Keratinocyte (primary cell): ENCODE data around the gene PRR4. TPM values are rescaled to one million over a fixed set of nuclear protein-coding genes. Genes with fewer than 3 reads are reported as not detected.

Experiments used
- DNase-seq: peaks from one replicate; pipeline ENCODE4 v3.0.0-alpha.2; 2011; ENCODE audit warnings: low read depth, missing footprints, low spot score
- FAIRE-seq: peaks from 2 replicates; lab custom pipeline; 2011; peaks lifted over from hg19 to GRCh38; lab: Jason Lieb, UNC
- H2AFZ ChIP-seq: 2 replicates; pipeline ENCODE4 v1.6.0; 2012; ENCODE audit warnings: low read length, control low read depth, inconsistent platforms; ENCODE audit not compliant: control insufficient read depth
- H3K27ac ChIP-seq: 2 replicates; pipeline ENCODE4 v1.5.1; 2011; ENCODE audit warnings: low read length; ENCODE audit not compliant: control insufficient read depth, insufficient read depth
- H3K27me3 ChIP-seq: 3 replicates; pipeline ENCODE4 v1.6.0; 2011; ENCODE audit warnings: low read length; ENCODE audit not compliant: control insufficient read depth, insufficient read depth; ENCODE audit errors: extremely low read depth
- H3K36me3 ChIP-seq, 2 experiments: 2 replicates in 1 of 2; 3 replicates in 1 of 2; pipeline ENCODE4 v1.5.1; 2011; ENCODE audit warnings: low read length in 2 of 2, mild to moderate bottlenecking in 1 of 2; ENCODE audit not compliant: control insufficient read depth in 2 of 2, insufficient read depth in 2 of 2; ENCODE audit errors: extremely low read depth in 1 of 2
- H3K4me1 ChIP-seq: 3 replicates; pipeline ENCODE4 v1.5.1; 2011; ENCODE audit warnings: low read length; ENCODE audit not compliant: control insufficient read depth, insufficient read depth; ENCODE audit errors: extremely low read depth
- H3K4me2 ChIP-seq: 3 replicates; pipeline ENCODE4 v1.6.0; 2011; ENCODE audit warnings: low read depth, low read length; ENCODE audit not compliant: control insufficient read depth, insufficient read depth; ENCODE audit errors: extremely low read depth
- H3K4me3 ChIP-seq, 3 experiments: fragments of 200-600 bp in 1 of 3; sonication (generic) in 1 of 3; 2 replicates in 2 of 3; 3 replicates in 1 of 3; pipeline ENCODE4 v1.5.1; 2011 to 2016; ENCODE audit warnings: low read length in 3 of 3, mild to moderate bottlenecking in 3 of 3, control low read depth in 2 of 3, inconsistent platforms in 1 of 3, low read depth in 1 of 3, mixed read lengths in 1 of 3, mixed run types in 1 of 3, moderate library complexity in 1 of 3; ENCODE audit not compliant: control insufficient read depth in 2 of 3, insufficient read depth in 2 of 3; ENCODE audit errors: extremely low read depth in 1 of 3
- H3K79me2 ChIP-seq: 2 replicates; pipeline ENCODE4 v1.6.0; 2012; ENCODE audit warnings: low read length; ENCODE audit not compliant: control insufficient read depth, insufficient read depth
- H3K9ac ChIP-seq: 3 replicates; pipeline ENCODE4 v1.6.0; 2011; ENCODE audit warnings: low read length; ENCODE audit not compliant: control insufficient read depth, insufficient read depth; ENCODE audit errors: extremely low read depth
- H3K9me1 ChIP-seq: 3 replicates; pipeline ENCODE4 v1.6.0; 2011; ENCODE audit warnings: low read length; ENCODE audit not compliant: control insufficient read depth, insufficient read depth; ENCODE audit errors: extremely low read depth
- H3K9me3 ChIP-seq: 2 replicates; pipeline ENCODE4 v1.5.1; 2012; ENCODE audit warnings: low read depth, low read length; ENCODE audit not compliant: control insufficient read depth
- H4K20me1 ChIP-seq: 3 replicates; pipeline ENCODE4 v1.6.0; 2011; ENCODE audit warnings: low read length; ENCODE audit not compliant: control insufficient read depth, insufficient read depth; ENCODE audit errors: extremely low read depth
- EZH2 ChIP-seq: IDR thresholded peaks from one replicate; pipeline ENCODE4 v1.6.1; 2012; ENCODE audit warnings: inconsistent platforms, mild to moderate bottlenecking, low read length, moderate library complexity
- dilution Hi-C: fragments of 300-500 bp; cut with MboI; formaldehyde crosslinking; loops from one replicate; pipeline ENCODE4 v1.7.0; 2020; ENCODE audit warnings: low sequenced_read_pairs; ENCODE audit not compliant: extremely low pct_ligation_motif_present
- polyA plus RNA-seq, 5 experiments: library from polyadenylated mRNA; depleted of rRNA in 3 of 5; stranded (reverse) in 3 of 5; stranded (forward) in 1 of 5; unstranded in 1 of 5; fragments of >200 nt; gene quantifications; 1 replicate in 1 of 5; 2 replicates in 3 of 5; 3 replicates in 1 of 5; pipeline versions ENCODE4 v1.2.1 to v1.2.3, GENCODE V29; 2011 to 2012; ENCODE audit warnings: missing spikeins in 2 of 5, low read depth in 1 of 5, low replicate concordance in 1 of 5
- TF ChIP-seq, protein P1 (sequence below), 3 experiments: IDR thresholded peaks in 1 of 3; conservative IDR thresholded peaks in 1 of 3; optimal IDR thresholded peaks in 1 of 3; 2 replicates in 2 of 3; 3 replicates in 1 of 3; pipeline versions ENCODE3 to v1.5.1; 2011; ENCODE audit warnings: low read length in 3 of 3, mild to moderate bottlenecking in 3 of 3, moderate library complexity in 2 of 3, control low read depth in 1 of 3, inconsistent platforms in 1 of 3; ENCODE audit not compliant: insufficient read depth in 2 of 3; ENCODE audit errors: extremely low read depth in 1 of 3

Gene PRR4
- polyA plus RNA-seq, 1 donor (not counting 4 experiments of a cell fraction or from before 2014, with no cell fraction given): 4.0 TPM

DNA sequence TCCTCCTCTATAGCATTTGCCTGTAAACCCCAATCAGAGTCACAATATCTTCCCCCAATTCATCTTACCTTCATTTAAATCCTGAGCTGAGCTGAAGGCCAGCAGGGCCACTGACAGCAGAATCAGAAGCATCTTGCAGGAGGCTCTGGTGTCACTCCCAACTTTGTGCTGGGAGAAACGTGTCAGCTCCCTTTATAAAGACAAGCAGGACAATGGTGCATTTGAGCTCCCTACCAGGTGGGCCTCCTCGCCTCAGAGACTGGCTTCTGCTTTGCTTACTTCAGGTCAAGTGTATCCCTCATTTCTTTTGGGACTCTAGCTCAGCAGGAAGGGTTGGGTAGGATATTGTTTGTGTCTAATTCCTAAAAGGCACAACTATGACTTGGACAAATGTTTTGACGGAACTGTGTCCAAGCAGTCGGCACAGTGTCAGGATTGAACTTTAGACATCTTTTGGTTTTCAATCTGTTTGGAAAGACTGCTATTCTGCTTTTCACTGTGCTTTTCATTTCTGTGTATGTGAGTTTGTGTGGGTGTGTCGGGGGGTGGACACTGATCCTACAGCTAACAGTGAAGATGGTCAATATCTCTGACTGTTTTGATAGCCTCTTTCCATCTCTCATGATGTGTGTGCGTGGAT is 34.9 kb upstream of the PRR4 start, which contains the start of gene PRH1:
PRH1 (minus strand) TSS at position 170 of the 640 bp plus-strand sequence; CDS start at position 132, 38 bp downstream.
- no peak within 1 kb of the TSS for H3K4me2 ChIP-seq
- H3K27ac ChIP-seq: no peak within 1 kb of the TSS
- H3K36me3 ChIP-seq: no peaks in the 10 kb centered on the region
- DNase-seq: no peak
- dilution Hi-C loops: no loop called here
- H3K9ac ChIP-seq: no peak within 1 kb of the TSS
- TF ChIP-seq, protein P1, sequence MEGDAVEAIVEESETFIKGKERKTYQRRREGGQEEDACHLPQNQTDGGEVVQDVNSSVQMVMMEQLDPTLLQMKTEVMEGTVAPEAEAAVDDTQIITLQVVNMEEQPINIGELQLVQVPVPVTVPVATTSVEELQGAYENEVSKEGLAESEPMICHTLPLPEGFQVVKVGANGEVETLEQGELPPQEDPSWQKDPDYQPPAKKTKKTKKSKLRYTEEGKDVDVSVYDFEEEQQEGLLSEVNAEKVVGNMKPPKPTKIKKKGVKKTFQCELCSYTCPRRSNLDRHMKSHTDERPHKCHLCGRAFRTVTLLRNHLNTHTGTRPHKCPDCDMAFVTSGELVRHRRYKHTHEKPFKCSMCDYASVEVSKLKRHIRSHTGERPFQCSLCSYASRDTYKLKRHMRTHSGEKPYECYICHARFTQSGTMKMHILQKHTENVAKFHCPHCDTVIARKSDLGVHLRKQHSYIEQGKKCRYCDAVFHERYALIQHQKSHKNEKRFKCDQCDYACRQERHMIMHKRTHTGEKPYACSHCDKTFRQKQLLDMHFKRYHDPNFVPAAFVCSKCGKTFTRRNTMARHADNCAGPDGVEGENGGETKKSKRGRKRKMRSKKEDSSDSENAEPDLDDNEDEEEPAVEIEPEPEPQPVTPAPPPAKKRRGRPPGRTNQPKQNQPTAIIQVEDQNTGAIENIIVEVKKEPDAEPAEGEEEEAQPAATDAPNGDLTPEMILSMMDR (optimal IDR thresholded peaks at IDR 0.05 in 1 of 3, IDR thresholded peaks at IDR 0.05 in 1 of 3, conservative IDR thresholded peaks at IDR 0.05 in 1 of 3; ENCODE audit: extremely low read depth in 1 of 3, insufficient read depth in 2 of 3, low read length in 3 of 3): no peak
- no peak for TF ChIP-seq EZH2
- H3K9me1 ChIP-seq: no peaks in the 10 kb centered on the region
- H3K79me2 ChIP-seq: no peaks in the 10 kb centered on the region
- H3K9me3 ChIP-seq: no peaks in the 10 kb centered on the region
- no peak for FAIRE-seq
- H3K4me3 ChIP-seq: no peak within 1 kb of the TSS
- H3K4me1 ChIP-seq: no peaks in the 10 kb centered on the region
- H2AFZ ChIP-seq: no peak within 1 kb of the TSS
- no peaks in the 10 kb centered on the region for H3K27me3 ChIP-seq
- no peaks in the 10 kb centered on the region for H4K20me1 ChIP-seq

- no peaks in the 10 kb centered on the region for H3K79me2 ChIP-seq
- H3K9ac ChIP-seq: no peak overlapping the region
- no peak overlapping the region for H2AFZ ChIP-seq
- H3K4me3 ChIP-seq: no peak overlapping the region
- H3K27ac ChIP-seq: no peak overlapping the region
- peaks cover 0 to 3% of the 10 kb centered on the region in 2 experiments for H3K36me3 ChIP-seq
- H3K9me1 ChIP-seq: no peaks in the 10 kb centered on the region
- H3K4me2 ChIP-seq: no peak overlapping the region
- H3K4me1 ChIP-seq: no peaks in the 10 kb centered on the region
- dilution Hi-C loops: no loop called here
- no peaks in the 10 kb centered on the region for H3K27me3 ChIP-seq
- DNase-seq (no peak), FAIRE-seq (no peak)
- TF ChIP-seq, protein P1 (optimal IDR thresholded peaks at IDR 0.05 in 1 of 3, IDR thresholded peaks at IDR 0.05 in 1 of 3, conservative IDR thresholded peaks at IDR 0.05 in 1 of 3; ENCODE audit: extremely low read depth in 1 of 3, insufficient read depth in 2 of 3, low read length in 3 of 3): no peak
- TF ChIP-seq EZH2: no peak
- H3K9me3 ChIP-seq: no peaks in the 10 kb centered on the region
- no peaks in the 10 kb centered on the region for H4K20me1 ChIP-seq
These were observed 24.1 kb upstream of the PRR4 start for GRCh38 chr12:10873378-10873777.
